Measurements from ENCODE around the gene BMPR1B.

DNA sequence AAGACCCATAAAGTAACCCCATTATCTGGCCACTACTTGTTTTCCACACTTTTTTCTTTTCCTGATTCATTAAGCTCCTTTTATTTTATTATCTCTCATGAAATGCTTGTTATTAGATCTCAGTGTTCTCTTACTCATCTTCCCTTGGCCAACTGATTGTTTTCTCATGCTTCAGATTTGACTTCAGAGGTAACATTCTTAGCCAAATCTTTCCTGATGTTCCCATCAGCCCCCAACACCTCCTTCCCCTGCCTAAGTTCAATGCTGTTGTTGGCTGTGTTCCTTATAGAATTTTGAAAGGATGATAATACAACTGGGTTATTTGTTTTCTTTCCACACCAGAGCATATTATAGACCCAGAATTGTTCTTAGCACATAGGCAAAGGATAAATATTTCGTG is 75.6 kb downstream of the BMPR1B start:
- TF ChIP-seq, protein P1, sequence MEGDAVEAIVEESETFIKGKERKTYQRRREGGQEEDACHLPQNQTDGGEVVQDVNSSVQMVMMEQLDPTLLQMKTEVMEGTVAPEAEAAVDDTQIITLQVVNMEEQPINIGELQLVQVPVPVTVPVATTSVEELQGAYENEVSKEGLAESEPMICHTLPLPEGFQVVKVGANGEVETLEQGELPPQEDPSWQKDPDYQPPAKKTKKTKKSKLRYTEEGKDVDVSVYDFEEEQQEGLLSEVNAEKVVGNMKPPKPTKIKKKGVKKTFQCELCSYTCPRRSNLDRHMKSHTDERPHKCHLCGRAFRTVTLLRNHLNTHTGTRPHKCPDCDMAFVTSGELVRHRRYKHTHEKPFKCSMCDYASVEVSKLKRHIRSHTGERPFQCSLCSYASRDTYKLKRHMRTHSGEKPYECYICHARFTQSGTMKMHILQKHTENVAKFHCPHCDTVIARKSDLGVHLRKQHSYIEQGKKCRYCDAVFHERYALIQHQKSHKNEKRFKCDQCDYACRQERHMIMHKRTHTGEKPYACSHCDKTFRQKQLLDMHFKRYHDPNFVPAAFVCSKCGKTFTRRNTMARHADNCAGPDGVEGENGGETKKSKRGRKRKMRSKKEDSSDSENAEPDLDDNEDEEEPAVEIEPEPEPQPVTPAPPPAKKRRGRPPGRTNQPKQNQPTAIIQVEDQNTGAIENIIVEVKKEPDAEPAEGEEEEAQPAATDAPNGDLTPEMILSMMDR (IDR thresholded peaks at IDR 0.05; ENCODE audit: insufficient read depth, low read length) = no peak
- TF ChIP-seq, protein P2, sequence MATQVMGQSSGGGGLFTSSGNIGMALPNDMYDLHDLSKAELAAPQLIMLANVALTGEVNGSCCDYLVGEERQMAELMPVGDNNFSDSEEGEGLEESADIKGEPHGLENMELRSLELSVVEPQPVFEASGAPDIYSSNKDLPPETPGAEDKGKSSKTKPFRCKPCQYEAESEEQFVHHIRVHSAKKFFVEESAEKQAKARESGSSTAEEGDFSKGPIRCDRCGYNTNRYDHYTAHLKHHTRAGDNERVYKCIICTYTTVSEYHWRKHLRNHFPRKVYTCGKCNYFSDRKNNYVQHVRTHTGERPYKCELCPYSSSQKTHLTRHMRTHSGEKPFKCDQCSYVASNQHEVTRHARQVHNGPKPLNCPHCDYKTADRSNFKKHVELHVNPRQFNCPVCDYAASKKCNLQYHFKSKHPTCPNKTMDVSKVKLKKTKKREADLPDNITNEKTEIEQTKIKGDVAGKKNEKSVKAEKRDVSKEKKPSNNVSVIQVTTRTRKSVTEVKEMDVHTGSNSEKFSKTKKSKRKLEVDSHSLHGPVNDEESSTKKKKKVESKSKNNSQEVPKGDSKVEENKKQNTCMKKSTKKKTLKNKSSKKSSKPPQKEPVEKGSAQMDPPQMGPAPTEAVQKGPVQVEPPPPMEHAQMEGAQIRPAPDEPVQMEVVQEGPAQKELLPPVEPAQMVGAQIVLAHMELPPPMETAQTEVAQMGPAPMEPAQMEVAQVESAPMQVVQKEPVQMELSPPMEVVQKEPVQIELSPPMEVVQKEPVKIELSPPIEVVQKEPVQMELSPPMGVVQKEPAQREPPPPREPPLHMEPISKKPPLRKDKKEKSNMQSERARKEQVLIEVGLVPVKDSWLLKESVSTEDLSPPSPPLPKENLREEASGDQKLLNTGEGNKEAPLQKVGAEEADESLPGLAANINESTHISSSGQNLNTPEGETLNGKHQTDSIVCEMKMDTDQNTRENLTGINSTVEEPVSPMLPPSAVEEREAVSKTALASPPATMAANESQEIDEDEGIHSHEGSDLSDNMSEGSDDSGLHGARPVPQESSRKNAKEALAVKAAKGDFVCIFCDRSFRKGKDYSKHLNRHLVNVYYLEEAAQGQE (IDR thresholded peaks at IDR 0.05; ENCODE audit: insufficient replicate concordance, low read depth) = no peak

Data from HL-60 (cell line).